Stomach (tissue), 4 donors: Measurements from ENCODE around the gene RC3H2.

ENCODE experiments used
- CTCF ChIP-seq, 7 experiments: fragments of 450-650 bp in 4 of 7; fragments of 200-600 bp in 3 of 7; sonication (generic) in 3 of 7; IDR thresholded peaks; one replicate each; pipeline ENCODE4 v1.5.1; 2016 to 2019; ENCODE audit warnings: antibody characterized with exemption in 7 of 7, control low read depth in 2 of 7, mild to moderate bottlenecking in 1 of 7
- POLR2A ChIP-seq, 4 donors: fragments of 450-650 bp; IDR thresholded peaks; one replicate each; pipeline ENCODE4 v1.6.1; 2016; ENCODE audit warnings: antibody characterized with exemption in 4 of 4, control low read depth in 2 of 4, mild to moderate bottlenecking in 1 of 4, moderate library complexity in 1 of 4
- POLR2AphosphoS5 ChIP-seq, 3 donors: sonication (generic); formaldehyde crosslinking; IDR thresholded peaks; one replicate each; pipeline ENCODE4 v1.6.1; 2016; ENCODE audit warnings: antibody characterized with exemption in 3 of 3

- no peak for TF ChIP-seq CTCF (IDR thresholded peaks at IDR 0.05)
- no peak for TF ChIP-seq POLR2A (IDR thresholded peaks at IDR 0.05)
- TF ChIP-seq POLR2AphosphoS5 (IDR thresholded peaks at IDR 0.05): no peak
Measured at GRCh38 chr9:122845116-122845515, 60.0 kb downstream of the RC3H2 start.
